IPS DF 4.7 (cell line): Measurements from ENCODE around the gene ARHGAP42.
"Not testable (repeated sequence)": the region's sequence is repeated elsewhere in the genome, so short reads cannot be mapped to it uniquely, and the experiment has no call there.

Source experiments
- DNase-seq: peaks from one replicate; pipeline ENCODE4 v3.0.0-alpha.2; 2013; ENCODE audit warnings: low spot score; ENCODE audit errors: extremely low read depth

ARHGAP42 gene

DNA sequence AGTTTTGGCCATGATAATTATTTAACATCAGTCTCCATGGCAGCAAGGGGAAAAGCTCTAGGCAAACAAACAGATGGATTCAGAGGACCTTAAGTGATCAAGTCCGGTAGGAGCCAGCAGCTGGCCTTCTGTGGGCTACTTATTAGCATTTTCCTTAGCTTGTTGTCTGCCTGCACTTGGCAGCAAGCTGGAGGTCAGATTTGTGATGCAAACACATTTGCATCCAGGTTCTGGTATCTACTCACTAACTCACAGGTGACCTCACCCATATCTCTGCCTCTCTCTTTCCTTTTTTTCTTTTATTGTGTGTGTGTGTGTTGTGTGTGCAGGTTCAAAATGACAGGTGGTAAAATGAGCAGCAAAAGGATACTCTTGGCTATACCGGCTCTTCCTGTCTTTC lies 32.3 kb downstream of the ARHGAP42 start:
- no peak for DNase-seq

DNA sequence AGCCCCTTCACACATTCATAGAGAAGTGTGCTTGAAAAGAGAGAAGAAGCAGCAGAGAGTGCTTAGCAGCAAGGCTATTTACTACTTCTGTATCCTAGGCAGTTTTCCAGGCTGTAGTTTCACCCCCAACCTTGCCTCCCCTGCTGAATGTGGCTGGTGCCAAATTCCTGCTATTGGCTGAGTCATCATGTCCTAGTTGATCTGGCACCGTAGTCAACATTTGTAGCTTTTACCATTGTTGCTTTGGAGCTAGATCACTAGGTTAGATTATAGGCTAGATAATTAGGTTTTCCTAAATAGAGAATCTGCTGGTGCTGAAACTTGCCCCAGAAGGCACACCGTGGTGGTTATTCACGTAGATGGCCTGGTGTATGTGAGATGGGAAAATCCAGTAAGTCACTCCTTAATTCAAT lies 32.7 kb downstream of the ARHGAP42 start:
- no peak for DNase-seq

DNA sequence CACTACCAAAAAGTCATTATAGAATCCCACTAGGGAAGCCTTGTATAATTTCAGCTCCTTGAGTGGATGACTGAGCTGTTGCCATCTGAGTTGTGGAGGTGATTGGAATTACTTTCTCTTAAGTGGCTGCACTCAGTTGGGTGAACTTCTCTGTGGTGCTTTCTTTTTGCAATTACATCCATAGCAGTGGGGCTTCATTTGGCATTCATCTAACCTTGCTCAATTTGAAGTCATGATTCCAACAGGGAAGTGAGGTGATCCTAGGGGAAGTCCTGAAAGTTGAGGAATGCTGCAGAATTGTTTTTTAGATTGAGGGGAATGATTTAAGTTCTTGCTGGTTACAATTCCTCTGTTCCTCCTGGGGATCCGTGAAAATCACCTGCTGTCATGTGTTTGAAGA lies 39.6 kb downstream of the ARHGAP42 start:
- peak; percentile 60 for DNase-seq

DNA sequence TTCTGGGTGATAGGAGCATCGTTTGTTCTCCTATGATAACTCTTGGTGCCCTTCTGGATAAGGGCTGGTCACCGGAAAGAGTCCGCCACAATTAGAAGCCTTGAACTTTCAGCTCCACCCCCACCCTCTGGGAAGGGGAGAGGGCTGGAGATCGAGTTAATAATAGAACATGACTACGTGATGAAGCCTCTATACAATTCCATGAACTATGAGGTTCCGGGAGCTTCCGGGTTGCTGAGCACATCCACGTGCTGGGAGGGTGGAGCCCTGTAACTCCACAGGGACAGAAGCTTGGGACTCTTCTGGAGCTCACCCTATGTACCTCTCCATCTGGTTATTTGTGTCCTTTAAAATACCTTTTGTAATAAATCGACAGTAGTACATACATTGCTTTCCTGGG lies 40.3 kb downstream of the ARHGAP42 start:
- no peak for DNase-seq

DNA sequence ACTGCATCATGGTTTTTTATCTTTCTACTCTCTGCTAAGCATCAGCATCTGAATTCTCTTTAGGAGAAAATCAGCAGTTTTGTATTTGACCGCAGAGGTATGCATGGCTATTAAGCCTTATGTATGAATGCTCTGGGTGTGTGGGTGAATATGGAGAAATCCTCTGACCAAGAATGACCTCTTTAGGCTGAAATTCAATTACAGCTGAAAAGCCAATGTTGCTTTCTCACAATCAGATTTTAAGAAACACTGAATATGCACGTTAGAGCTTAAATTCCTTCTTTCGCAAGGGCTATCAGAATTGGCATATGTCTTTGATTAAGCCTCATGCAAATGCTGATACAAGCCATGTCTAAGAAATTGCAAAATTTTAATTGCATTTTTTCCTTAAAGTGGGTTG lies 43.2 kb downstream of the ARHGAP42 start:
- no peak for DNase-seq

DNA sequence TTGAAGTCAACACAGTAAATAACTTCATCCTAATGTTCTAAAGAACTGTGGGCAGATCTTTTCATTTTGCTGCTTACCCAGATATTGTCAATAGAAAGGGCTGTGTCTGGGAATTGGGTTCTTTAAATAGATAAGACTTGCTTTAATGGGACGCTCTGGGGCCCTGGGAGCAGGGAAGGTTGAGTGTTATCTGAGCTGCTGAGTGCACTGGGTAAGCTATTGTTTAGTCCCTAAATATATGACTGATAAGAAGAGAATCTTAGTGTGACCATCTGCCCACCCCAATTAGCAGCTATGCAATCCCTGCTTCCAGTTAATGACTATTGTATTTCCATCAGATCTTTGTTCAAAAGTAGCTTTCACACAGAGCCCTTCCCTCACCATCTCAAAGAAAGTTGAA lies 44.4 kb downstream of the ARHGAP42 start:
- DNase-seq, result no peak

DNA sequence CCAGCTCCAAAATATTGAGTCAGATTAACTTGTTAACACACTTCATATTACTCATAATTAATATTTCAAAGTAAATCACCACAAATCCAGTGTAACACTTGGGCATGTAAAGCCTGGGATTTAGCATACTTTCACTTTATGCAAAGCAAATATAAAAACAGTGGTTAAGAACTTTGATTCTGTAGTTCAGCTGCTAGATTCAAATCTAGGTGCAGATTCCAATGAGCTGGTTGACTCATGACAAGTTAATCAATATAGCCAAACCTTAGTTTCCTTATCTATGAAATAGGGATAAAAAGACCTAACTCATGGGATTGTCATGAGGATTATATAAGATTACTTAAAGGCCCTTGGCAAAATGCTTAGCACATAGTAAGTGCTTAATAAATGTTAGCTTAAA lies 45.9 kb downstream of the ARHGAP42 start:
- no peak for DNase-seq

DNA sequence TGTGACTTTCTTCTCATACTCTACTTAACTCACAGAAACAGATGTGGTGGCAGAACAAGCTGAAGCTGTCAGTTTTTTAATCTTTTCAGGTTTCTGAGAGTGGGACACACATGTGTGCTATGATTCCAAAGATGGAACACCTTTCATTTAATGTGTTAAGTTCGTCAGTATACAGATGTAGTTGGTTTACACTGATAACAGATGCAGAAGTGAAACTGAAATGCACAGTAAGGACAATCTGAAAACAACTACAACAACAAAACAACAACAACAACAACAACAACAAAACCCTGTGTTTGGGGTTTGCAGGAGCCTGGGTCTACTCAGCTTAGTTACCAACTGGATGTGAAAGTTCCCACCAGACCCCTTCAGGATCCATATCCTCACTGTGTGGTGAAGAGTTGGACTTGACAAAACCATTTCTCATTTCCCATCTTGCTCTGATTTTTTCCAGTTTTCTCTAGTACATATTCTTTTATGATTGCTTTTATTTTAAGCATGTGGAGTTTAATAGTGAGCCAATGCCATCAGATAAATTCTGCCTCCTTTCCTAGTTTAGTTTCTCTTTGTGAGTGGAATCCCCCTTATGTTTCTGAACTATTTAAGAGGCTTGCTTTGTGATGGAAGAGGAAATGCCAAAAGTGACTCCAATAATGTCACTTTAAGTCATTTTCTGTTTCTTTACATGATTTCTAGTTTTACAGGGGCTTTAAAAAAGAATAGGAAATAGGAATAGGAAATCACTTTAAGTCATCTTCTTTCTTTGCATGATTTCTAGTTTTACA lies 47.8 kb downstream of the ARHGAP42 start:
- DNase-seq, result no peak

DNA sequence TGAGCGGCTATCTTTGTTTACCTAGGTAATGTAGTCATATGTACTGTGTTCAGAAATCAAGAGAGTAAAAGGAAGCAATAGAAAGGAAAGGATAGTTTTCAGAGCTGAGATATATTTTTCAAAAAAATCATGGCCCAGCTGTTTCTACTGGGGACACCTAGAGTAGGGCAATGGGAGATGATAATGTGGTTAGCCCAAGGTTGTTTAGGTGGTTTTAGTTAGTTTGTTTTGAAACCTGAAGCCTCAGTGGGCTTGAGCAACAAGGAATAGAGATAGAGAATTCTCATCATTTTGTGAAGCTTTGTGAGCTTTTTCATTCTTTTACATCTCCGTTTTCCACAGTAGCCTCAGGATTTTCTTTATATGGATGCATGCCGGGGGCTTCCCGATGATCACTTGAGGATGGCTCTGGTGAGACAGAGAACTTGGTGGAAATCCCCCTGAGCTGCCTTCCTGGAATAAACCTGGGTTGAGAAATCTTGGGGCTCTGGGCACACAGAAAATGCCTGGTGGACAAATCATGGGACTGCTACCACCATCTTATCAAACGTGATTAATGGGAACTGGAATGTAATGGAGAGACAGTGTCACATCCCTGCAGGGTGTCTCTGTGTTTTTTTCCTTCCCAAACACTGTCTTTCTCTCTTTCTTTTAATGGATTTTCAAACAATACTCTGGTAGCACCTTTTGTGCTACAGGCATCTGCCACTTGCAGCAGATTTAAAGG lies 49.0 kb downstream of the ARHGAP42 start:
- DNase-seq, result no peak

DNA sequence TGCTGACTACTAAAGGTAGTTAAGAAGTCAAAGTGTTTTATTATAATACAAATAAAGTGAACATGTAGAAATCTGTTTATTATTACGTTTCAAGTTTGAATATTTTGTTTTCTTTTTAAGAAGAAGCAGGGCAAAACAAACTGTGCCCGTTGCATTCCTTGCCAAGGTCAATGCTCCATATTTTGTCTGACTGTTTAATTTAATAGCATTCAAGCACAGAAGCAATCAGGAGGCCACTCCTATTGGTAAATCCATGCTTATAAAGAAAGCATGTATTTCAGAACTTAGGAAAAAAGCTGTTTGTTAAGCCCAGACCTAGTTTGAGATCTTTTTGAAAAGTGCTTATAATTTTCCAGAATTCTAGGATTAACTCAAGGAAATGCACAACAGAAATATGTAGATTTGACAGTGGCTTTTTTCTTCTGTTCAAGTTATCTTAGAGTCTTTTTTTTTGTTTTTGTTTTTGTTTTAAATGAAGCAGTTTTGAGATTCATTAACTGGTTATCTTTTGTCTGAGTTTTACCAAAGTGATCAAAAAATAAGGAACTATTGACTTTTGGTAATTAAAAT lies 51.7 kb downstream of the ARHGAP42 start:
- no peak for DNase-seq

DNA sequence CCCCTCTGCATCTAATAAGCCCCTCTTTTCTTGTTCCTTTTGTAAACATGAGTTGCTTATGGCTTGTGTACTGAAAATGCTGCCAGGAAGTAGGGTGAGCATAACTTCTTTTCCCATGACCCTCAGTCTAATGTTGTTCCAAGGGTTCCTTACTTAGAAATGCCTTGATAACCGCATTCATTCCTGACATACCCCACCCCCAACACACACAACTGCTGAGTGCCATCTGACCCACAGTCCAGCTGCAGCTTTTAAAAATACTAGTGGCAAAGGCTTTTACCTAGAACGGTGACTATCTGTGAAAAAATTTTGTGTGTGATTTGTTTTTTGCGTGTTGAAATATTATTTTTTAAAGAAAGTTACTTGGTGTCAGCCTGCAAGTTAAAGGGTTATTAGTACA lies 52.6 kb downstream of the ARHGAP42 start:
- no peak for DNase-seq

DNA sequence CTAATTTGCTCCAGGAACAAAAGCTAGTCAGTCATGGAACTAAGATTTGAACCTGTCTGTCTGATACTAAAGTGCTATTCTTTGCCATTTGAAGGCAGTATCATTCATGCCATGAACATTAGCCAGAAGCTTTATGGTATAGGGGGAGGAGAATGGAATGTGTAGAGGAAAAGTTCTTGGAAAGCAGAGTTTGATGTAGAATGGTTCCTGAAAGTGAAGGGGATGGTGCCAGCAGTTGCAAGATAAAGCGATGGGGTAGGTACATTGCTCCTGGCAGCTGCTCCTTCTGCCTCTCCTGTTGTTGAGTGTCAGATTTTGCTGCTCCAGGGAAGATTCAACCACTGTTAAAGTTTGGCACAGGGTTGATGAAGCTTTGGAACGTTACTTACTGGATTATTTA lies 53.4 kb downstream of the ARHGAP42 start:
- DNase-seq, result no peak

DNA sequence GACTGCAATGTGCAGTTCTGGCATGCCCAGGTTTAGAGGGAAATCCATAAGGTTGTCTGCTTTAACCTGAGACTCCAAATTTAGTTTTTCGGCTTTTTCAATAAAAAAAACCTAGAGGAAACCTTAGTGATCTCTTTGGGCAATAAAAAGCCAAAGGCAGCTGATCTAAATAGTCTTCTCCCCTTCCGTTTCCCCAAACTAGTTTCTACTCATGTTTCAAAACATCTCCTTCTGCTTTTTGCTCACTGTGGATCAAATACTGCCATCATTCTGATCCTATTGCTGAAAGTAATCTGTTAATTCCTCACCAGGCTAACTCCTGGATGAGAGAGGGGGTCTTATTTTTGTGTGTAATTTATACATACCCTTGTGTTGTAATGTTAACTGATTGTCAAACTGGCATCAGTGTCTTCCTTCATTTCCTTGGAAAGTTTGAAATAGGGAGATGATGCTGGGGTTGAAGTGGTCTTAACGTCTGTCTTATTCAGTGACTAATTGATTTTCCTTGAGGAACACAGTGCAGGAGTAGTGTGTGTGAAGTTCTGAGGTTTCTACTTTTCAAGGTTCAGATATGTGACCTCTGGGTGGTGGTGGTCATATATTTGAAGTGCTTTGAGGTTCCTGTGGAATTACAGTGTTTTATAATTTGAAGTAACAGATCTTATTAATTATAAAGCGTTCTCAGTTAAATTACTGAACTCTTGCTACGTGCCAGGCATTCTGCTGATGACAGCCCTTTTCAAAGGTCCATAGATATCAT lies 55.0 kb downstream of the ARHGAP42 start:
- DNase-seq, result no peak

DNA sequence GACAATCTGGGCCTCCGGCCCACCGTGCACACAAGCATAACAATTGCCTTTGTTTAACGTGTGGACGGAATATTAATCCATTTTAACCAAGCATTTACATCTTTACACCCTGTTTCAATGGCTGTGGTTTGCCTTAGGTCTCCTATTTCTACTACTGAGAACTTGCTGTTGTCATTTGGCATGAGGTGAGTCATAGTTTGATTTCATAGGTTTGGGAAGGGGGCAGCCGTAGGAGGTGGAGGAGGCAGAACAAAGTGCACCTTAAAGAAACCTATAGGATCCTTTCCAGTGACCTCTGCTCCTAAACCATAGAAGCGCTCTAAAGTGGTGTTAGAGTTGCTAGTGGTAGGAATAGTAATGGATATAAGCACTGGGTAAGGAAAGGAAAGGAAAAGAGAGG lies 59.4 kb downstream of the ARHGAP42 start:
- DNase-seq, result no peak

DNA sequence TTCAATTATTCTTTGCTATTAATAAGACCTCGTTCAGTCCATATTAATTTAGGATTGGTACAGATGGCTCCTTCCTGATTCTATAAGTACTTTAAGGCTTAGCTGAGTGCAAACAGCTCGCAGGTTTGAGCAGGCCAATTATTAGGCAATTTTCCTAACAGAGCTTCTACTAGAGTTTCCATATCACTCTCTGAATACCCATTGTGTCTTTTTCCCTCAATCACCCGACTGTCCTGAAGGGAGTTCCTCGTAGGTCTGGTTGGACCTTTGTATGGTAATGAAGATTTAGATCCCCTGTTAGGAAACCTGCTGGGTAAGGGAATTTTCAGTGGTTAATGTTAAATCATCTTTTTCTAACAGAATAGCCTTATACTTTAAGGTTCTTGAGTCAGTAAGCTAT lies 61.1 kb downstream of the ARHGAP42 start:
- no peak for DNase-seq

DNA sequence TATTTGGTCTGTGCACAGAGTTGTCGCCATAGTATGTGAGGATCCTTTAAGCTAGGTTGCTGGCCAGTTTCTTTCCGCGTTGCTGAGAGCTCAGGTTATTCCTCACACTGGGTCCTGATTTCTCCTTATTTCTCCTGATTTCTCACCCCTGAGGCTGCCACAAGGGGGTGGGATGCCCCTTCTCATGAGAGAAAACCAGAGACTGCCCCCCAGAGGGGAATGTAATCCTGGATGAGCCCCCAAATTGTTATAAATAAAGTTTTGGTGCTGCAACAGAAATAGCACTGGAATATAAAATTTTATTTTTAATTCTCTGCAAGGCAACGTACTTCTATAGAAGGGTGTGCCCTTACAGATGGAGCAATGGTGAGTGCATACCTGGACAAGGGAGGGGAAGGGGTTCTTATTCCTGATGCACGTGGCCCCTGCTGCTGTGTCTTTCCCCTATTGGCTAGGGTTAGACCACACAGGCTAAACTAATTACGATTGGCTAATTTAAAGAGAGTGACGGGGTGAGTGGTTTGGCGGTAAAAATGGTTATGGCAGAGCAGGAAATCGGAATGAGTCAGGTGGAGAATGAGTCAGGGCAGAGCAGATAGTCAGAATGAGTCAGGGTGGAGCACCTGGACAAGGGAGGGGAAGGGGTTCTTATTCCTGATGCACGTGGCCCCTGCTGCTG lies 62.9 kb downstream of the ARHGAP42 start:
- DNase-seq, result not testable (repeated sequence)

DNA sequence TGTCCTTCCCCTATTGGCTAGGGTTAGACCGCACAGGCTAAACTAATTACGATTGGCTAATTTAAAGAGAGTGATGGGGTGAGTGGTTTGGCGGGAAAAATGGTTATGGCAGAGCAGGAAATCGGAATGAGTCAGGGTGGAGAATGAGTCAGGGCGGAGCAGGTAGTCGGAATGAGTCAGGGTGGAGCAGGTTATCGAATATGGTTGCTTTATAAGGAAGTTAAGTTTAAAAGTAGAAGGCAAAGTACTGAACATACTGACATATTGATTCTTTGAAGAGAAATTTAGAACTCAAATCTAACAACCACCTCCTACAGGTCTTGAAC lies 63.4 kb downstream of the ARHGAP42 start:
- DNase-seq, result not testable (repeated sequence)

DNA sequence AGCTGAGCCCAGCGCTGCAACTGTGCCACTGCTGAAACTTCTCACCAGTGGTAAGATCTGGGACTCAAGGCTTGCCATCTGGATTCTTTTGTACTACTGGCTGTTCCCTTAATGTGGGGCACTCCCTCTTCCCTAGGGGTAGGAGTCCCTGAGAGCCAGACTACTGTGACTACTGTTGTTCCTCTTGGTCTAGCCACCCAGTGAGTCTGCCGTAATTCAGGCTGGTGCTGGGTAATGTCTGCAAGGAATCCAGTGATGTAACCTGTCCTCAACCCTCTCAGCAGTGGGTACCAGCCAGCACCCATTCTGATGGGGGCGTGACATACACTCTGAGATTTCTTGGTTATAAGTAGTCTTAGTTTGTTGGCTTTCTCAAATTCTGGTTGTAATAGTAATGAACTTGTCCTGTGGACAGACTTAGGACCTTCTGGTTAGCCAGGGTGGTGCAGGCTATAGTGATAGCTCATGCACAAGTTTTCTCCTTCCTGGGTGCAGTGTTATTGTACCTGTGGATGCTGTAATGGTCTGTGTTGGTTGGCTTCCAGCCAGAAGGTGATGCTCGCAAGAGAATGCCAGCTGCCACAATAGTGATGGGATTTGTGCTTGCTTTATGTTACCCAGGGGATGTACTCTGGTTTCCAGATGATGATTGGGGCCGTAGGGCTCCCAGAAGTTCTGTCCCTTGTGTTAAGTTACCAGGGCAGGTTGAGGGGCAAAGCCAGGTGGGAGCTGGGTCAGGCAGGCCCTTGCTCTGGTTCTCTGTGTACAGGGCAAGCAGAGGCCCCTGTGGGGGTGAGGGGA lies 65.5 kb downstream of the ARHGAP42 start:
- no peak for DNase-seq

DNA sequence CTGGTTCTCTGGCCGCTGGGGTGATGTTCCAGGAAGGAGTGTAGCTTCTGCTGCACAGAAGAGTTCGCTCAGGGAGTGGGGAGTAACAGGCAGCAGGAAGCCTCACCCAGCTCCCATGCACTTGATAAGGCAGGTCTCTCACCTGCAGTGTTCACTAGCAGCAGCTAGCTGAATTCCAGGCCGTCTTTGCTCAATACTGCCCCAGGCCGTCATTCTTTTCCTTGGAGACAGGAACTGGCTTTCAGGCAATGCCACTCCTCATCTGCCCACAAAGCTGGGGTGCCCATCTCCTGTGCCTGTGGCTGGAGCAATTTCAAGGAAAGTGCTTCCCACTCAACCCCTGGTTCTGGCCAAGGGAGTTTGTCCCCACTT lies 66.1 kb downstream of the ARHGAP42 start:
- DNase-seq, result no peak

DNA sequence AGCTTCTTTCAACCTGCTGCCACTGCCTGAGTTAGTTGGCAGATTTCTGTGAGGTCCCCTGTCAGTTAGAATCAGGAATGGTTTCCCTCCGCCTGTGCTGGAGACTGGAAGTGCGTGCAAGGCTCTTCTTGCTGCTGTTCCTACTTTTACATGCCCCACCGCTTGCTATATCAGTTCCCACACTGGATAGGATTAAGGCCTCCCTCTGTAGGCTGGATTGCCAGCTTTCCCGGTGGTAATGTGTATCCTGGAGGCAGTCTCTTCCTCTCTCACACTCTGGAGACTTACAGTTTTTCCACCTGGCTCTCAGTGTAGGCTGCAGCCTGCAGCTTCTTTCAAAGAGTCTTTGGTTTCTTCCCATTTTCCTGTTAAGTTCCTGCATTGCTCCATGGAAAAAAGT lies 66.5 kb downstream of the ARHGAP42 start:
- no peak for DNase-seq

DNA sequence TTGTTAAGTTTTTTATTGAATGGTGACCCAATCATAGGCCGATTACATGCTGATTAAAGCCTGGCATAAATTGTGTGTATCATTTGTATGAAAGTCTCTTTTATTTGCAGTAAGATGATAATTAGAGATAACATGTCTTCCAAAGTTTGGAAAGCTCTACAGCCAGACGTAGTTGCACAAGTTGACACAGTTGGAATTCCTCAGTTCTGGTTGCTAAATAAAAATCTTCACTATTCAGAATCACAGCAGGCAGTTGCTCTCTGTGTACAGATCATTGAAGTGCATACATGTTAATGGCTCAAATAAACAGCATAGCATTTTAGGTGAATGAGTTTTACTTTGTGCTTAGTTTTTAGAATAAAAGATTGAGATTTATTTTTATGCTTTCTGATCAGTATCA lies 69.5 kb downstream of the ARHGAP42 start:
- DNase-seq, result no peak
